ENCODE data around the gene RUVBL2.
"Not testable (repeated sequence)": the region's sequence is repeated elsewhere in the genome, so short reads cannot be mapped to it uniquely, and the experiment has no call there.

RUVBL2 gene

DNA sequence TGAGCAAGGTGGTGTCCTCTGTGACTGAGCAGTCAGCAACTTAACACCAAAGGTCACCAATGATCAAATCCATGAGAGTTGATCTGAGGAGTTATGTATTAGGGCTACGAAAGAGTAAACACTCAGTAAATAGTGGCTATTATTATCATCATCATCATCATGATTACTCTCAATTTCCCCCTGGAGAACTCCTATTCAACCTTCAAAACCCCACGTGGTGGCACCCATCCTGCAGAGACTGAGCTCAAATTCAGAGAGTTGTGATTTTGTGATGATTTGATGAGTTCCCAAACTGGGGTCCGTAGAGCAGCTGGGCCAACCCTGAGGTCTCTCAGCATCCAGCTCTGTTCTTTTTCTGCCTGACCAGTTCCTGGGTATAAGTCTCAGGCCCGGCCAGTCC is 56.1 kb downstream of the RUVBL2 start:
- not testable (repeated sequence) for DNase-seq (ENCODE audit: low read depth in 2 of 2)

DNA sequence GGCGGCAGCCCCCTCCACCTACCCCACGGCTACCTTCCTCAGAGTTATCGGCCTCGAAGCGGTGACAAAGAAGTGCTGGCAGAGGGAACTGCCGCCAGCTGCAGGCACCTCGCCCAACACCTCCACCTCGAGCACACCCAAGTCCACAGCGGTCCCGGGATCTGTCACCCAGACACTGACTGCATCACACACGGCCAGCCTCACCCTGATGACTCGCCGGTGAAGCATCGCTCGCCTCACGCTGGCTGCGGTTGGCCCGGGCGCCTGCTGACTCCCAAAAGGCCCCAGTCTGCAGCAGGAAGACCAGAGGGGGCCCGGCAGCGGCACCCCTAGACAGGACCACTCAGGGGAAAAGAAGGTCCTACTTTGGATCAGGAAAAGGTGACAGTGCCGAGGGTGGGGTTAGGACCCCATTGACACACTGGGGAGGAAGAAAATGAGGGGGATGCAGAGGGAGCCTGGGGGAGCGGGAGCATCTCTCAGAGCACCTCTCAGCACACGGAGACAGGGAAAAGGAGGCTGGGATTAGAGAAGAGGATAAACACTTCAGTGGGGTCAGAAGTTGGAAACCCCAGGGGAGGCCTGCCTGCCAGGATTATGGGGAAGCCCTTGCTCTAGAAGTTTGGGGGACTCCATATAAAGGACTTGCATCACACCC is 56.8 kb downstream of the RUVBL2 start:
- DNase-seq (ENCODE audit: low read depth in 2 of 2): not testable (repeated sequence)

DNA sequence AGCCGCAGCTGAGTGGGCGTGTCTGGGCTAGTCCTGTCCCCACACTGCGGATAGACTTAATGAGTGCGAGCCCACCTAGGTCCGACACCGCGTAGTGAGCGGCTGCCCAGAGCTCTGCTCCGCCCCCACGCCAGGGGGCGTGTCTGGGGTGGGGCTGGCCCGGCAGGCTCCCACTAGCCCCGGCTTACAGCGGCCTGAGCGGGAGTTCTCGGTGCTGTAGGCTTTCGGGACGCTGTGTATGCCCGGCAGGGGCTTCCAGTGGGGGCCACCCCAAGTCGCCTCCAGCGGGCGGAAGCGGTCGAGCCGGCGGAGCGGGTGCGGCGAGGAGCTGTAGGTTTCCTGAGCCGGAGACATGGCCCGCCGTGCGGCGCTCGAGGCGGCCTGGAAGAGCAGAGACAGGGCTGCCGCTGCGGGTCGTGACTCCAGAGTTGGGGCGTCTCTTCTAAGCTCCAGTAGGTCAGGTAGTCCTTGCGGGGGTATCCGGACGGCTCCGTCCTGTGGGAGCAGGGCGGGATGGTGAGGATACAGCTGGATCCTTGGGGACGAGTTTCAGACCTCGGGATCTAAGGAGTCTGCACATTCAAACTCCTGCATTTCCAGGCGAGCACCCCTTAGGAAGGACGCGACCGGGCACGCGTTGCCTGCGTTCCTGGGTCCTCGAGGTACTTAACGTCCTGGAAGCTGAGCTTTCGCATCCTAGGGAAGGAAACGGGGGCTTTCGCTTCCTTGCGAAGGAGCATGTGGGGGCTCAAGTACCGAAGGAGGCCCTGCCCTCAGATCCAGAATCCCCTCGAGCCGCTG is 62.6 kb downstream of the RUVBL2 start:
- DNase-seq (ENCODE audit: low read depth in 2 of 2): no peak

DNA sequence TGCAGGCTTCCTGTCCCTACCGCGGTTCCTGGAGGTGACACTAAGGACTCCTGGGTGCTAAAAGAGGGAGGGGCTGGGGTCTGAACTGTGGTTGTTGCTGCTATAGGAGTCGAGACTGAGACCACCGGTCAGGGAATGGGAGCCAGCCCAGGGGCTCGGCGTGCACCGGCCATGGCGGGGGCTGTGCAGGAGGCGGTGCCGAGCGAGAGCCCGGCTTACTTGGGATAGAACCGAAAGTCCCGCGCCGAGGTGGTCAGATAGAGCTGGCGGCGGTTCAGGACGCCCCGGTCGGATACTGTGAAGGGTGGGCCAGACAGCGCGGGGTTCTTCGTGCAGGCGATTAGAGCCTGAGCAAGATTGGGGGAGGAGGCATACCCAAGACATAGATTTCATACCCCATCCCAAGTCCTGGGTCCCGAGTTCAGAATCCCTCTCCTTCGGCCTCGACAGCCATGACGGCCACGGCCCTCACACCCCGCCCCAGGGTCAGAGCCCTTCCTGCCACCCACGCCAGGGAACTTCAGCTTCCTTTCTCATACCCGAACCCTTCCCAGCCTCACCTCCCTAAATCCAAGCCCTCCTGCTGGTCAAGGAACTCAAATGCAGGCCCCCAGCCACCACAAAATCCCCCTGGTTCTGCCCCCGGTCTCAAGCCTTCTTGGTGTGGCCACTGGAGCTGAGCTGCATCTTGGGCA is 63.4 kb downstream of the RUVBL2 start:
- DNase-seq (ENCODE audit: low read depth in 2 of 2): not testable (repeated sequence)

DNA sequence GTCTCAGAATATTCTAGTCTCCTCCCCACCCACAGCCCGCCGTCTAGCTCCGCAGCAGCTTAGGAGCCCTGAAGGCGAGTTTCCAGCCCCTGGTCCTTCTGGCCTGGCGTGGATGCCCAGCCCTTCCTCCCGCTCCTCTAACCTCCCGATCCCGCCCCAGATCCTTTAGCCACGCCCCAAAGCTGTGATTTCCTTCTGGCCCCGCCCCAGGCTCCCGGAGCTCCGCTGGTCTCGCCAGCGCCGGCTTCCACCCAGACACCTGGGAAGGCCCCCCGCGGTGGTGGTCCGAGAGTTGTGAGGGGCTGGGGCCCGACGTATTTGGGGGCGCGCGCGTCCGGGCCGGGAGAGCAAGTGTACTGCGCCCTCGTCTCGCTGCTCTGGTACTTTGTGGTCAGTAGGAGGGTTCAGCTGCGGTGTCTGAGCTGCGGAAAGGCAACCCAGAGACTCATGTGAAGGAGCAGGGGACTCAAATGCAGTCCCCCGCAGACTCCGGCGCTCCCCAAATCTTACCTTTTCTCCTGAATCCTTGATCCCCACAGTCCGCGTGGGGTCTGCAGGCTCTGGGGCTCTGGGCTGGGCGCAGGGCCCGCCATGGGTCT is 64.0 kb downstream of the RUVBL2 start, which contains the start of gene CGB7:
CGB7 (minus strand) TSS at position 114 of the 599 bp plus-strand sequence. CDS start 2,374 bp downstream, outside the sequence.
- DNase-seq (ENCODE audit: low read depth in 2 of 2): no peak

DNA sequence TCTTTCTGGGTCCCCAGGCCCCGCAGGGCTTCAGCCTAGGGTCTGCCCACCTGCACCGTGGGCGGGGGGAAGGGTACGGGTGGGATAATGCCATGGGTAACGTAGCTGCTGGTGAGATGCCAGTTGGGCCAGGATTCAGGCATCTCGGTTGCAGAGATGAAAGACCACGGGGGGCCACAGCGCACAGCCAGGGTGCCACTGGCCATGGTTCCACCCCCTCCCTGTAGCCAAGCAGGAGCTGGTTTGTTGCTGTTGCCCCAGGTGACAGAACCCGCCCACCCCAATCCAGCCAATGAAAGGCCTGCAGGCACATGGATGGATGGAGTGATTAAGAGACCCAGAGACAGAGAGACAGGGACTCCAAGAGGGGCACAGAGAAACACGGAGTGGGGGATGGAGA is 64.9 kb downstream of the RUVBL2 start:
- DNase-seq (ENCODE audit: low read depth in 2 of 2): no peak

DNA sequence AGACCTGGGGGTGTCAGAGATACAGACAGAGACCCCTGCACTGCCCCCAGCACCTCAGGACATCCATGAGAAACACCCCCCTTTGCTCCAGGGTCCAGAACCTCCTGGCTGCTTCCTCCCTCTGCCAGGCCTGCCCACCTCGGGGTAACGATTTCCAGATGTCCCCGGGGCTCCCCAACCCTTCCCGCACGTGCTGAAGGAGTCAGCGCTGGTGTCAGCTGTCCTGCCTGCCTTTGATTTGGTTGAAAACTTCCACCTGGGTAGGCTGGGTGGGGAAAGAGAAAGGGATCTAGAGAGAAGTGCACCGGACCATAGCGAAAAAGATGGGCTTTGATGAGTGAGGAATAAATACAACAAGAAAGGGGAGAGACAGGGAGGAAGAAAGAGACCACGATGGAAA is 65.4 kb downstream of the RUVBL2 start:
- DNase-seq (ENCODE audit: low read depth in 2 of 2): no peak

DNA sequence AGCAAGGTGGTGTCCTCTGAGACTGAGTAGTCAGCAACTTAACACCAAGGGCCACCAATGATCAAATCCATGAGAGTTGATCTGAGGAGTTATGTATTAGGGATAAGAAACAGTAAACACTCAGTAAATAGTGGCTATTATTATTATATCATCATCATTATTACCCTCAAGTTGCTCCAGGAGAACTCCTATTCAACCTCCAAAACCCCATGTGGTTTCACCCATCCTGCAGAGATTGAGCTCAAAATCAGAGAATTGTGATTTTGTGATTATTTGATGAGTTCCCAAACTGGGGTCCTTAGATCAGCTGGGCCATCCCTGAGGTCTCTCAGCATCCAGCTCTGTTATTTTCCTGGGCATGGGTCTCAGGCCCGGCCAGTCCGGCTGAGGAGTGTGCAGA is 67.3 kb downstream of the RUVBL2 start:
- no peak for DNase-seq (ENCODE audit: low read depth in 2 of 2)

DNA sequence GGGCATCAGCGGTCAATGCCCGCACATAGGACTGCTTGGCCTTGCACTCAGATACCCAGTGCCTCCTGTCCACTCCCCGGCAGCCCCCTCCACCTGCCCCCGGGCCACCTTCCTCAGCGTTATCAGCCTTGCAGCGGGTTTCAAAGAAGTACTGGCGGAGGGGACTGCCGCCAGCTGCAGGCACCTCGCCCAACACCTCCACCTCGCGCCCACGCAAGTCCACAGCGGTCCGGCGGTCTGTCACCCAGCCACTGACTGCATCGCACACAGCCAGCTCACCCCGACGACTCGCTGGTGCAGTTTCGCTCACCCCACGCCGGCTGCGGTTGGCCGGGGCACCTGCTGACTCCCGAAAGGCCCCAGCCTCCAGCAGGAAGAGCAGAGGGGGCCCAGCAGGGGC is 67.8 kb downstream of the RUVBL2 start:
- no peak for DNase-seq (ENCODE audit: low read depth in 2 of 2)

DNA sequence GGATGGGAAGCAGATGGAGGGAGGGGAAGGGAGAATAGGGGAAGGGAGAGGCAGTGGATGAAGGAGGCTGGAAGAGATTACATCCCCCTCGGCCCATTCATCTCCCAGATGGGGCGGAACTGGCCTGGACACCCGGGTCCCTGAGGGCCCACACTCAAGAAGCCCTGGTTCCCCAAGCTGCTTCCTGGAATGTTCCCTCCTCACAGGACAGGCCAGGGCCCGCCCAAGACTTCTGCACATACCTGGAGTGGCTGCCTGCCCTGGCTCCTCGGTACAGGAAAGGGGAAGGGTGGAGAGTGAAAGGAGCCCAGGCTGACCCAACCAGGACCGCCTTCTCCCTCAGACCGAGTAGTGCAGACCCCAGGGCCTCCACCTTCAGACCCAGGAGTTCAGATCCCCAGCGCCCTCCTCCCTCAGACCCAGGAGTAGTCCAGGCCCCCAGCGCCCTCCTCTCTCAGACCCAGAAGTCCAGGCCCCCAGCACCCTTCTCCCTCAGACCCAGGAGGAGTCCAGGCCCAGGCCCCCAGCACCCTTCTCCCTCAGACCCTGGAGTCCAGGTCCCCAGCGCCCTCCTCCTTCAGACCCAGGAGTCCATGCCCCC is 70.4 kb downstream of the RUVBL2 start:
- no peak for DNase-seq (ENCODE audit: low read depth in 2 of 2)

DNA sequence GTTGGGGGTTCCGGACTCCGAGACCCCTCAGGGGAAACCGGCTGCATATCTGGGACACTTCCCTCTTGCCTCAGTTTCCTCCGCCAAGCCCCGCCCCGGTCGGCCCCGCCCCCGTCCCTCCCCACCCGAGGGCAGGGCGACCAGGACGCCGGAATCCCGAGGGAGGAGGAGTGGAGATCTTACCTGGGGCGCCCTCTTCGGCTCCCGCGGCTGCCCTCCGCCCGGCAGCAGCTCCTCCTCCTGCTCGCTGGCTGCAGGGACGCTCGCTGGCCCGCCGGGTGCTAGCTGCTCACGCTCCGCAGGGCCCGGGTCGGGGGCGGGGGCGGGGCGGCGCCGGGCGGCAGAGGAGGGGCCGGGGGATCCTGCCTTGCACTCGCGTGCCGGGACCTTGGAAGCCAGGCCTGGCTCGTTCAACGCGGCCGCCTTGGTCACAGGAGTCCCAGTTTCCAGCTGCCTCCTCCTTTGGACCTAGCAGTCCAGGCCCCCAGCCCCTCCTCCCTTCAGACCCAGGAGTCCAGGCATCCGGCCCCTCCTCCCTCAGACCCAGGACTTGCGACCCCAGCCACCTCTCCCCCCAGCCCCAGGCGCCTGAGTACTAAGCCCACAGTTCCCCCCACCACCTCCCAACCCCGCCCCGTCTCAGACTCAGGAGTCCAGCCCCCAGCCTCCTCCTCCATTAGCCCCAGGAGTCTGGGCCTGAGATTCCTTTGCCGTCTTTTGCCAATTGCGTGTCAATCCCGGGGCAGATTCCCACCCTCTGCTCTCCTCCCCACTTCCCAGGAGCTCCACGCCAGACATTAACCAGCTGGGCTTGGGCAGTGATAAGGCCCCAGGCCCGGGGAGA is 71.3 kb downstream of the RUVBL2 start, which contains the start of gene NTF4:
NTF4 (minus strand) TSS at position 51 of the 844 bp plus-strand sequence. CDS start 2,821 bp downstream, outside the sequence.
- DNase-seq (ENCODE audit: low read depth in 2 of 2): no peak
